GM12864 (cell line): ENCODE data around the gene CSNK1E.

Source experiments
- DNase-seq: peaks from one replicate; pipeline ENCODE4 v3.0.0-alpha.2; 2011; ENCODE audit warnings: low read depth
- H3K4me3 ChIP-seq: 2 replicates; pipeline ENCODE4 v1.5.1; 2011; ENCODE audit warnings: mild to moderate bottlenecking, low read depth, low read length, control low read depth
- TF ChIP-seq, protein P1 (sequence below): IDR thresholded peaks from 2 replicates; pipeline ENCODE4 v1.5.1; 2011; ENCODE audit warnings: low read depth, mild to moderate bottlenecking, moderate library complexity, low read length, control low read depth, inconsistent platforms; ENCODE audit errors: missing control alignments

Gene CSNK1E

DNA sequence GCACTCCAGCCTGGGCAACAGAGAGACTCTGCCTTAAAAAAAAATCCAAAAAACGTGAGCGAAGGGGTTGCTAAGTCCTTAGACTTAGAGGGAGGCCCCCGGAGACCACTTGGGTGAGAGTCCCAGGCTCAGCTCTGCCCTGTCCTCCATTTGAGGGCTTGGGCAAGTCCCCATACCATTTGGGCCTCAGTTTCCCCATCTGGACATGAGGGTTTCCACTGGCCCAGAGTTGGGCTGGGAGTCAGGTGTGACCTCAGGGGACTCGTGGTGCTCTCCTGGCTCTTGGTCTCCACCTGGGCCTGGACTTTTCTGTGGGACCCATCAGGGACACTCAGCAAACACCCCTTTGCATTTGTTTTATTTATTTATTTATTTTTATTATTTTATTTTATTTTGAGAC, 35.2 kb upstream of the CSNK1E start:
- no peak overlapping the region for H3K4me3 ChIP-seq
- TF ChIP-seq, protein P1, sequence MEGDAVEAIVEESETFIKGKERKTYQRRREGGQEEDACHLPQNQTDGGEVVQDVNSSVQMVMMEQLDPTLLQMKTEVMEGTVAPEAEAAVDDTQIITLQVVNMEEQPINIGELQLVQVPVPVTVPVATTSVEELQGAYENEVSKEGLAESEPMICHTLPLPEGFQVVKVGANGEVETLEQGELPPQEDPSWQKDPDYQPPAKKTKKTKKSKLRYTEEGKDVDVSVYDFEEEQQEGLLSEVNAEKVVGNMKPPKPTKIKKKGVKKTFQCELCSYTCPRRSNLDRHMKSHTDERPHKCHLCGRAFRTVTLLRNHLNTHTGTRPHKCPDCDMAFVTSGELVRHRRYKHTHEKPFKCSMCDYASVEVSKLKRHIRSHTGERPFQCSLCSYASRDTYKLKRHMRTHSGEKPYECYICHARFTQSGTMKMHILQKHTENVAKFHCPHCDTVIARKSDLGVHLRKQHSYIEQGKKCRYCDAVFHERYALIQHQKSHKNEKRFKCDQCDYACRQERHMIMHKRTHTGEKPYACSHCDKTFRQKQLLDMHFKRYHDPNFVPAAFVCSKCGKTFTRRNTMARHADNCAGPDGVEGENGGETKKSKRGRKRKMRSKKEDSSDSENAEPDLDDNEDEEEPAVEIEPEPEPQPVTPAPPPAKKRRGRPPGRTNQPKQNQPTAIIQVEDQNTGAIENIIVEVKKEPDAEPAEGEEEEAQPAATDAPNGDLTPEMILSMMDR = no peak
- no peak for DNase-seq

DNA sequence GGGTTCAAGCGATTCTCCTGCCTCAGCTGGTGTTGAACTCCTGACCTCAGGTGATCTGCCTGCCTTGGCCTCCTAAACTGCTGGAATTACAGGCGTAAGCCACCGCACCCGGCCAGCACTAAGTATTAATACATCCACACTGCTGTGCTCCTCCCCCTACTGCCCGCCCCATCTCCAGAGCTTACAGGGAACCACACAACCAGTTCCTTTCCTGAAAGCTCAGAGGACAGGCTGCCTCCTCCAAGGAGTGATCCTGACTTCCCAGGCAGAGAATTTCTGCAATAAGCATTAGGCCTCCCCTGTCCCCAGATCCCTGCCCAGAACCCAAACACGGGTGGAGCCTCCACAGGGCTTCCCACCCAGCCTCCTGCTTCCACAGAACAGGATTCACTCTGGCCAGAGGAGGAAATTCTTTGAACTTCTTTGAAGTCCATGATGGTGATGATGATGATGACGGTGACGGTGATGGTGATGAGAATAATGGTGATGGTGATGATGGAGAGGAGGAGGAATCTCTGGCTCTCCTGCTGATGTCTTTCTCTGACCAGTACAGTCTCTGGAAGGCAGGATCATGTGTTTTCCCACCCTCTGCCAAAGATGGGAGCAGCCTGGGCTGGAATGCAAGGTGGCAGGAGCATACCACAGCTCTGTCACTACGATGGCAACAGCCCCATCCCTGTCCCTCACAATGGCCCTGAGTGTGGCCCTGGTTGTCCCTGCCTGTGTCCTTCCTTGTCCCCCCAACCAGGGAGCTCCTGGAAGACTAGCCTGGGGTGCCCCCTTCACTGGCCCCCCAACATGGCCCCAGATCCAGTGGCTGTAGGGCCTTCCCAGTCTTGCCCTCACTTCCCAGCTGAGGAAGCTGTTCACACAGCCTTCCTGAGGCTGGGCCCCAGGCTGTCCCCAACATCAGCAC, 33.5 kb upstream of the CSNK1E start:
- H3K4me3 ChIP-seq = no peak overlapping the region
- TF ChIP-seq, protein P1 = no peak
- DNase-seq = no peak

DNA sequence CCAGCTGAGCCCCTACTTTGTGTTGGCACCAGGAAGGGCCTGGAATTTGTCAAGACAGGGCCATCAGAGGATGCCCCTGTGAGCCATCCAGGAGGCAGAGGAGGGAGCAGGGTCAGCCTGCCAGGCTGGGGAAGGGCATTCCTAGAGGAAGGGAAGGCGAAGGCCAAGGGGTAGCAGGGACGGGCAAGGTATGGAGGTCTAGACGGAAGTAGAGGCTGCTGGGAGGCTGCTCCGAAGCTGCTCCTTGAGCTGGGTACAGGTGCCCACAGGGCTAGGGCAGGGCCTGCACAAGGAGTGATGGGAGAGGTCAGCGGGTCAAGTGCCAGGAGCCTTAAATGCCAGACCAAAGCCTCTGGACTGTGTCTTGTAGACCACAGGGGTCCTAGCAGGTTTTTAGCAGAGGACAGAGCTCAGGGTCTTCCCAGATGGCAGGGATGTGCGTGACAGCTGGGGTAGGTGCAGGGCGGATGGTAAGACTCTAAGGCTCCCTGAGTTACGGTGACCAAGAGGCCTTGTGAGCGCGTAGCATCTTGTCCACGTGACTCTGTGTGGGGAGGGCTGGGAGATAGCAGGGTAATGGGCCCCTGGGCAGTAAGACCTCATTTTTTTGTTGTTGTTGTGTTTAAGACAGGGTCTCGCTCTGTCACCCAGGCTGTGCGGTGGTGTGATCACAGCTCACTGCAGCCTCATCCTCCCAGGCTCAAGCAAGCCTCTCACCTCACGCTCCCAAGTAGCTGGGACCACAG, 31.7 kb upstream of the CSNK1E start:
- no peak for DNase-seq
- TF ChIP-seq, protein P1 = no peak
- no peak overlapping the region for H3K4me3 ChIP-seq

DNA sequence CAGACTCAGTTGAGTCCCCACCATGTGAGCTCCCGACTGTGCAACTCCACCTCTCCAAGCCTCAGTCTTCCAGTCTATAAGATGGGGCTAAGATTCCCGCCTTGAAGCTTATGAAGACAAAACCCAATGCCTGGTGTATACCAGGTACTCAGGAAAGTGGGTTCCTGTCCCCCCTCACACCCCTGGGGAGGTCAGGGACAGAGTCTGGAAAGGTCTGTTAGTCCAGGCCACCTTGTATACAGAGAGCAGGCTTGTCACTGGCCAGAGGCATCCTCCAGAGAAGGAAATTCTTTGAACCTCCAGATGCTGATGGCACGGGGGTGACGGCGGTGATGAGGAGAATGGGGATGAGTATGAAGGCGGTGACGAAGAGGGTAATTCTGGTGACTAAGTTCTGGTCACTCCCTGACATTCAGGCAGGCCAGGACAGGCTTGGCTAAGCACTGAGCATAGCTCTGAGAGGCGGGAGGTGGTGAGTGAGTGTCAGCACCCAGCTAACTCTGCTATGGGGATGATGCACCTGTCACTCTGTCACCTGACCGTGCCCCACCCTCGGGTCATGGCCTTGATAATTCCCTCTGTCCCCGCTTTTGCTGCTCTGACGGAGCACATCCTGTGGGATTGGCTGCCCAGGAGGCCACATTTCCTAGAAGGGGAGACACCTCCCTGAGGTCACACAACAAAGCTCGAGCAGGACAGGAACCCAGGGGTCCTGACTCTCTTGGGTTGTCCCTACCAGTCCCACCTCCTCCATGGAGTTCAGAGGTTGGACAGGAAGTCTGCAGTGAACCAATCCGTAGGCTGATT, 30.9 kb upstream of the CSNK1E start:
- DNase-seq = no peak
- TF ChIP-seq, protein P1 = no peak
- no peak overlapping the region for H3K4me3 ChIP-seq

DNA sequence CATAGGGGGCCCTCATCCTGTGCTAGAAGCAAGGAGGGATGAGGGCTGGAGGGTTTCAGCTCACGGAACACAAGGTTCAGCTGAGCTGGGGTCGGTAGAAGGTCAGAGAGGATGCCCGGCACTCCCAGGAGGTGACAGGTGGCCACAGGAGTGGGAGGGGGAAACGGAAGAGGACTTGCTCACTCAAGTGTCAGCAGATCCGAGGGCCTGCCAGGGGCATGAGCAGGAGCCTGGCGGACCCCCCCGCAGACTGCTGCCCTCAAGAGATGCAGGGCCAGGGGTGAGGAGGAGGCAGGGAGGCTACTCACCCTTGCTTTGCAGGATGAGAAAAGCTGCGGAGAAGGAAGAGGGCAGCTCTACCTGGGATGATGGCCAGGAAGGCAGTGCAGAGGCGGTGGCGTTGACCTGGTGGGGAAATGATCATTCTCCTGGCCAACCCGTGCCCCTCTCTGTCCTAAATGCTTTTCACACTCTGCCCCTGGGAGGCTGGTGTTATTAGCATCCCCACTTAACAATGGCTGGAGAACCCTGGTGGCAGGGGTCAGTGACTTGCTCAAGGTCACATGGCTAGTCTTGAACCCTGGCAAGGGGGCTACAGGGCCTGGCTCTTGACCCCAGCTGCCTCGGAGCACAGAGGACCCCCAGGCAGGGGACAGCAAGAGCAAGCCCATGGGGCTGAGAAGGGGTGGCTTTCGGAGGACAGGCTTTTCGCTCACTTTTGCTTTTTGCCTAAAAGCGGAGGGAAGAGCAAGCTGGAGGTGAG, 30.1 kb upstream of the CSNK1E start:
- TF ChIP-seq, protein P1 = no peak
- H3K4me3 ChIP-seq = no peak overlapping the region
- no peak for DNase-seq

DNA sequence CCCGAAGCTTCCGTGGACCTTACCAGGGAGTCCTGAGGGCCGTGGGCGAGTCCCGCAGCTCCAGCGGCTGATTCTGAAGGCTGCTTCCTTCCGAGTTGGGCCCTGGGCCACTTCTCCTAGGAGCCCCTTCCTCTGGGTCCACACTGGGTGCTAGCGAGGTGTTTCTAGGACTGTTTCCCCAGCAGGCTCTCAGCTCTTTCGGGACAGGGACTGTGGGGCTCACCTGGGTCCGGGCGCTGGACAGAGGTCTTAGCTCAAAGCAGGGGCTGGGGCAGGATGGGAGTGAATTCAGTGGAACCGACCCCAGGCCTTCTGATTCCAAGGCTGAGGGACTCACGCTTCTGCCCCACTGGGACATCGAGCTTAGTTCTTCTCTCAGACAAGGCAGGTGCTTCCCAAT, 29.3 kb upstream of the CSNK1E start:
- TF ChIP-seq, protein P1 = no peak
- no peak for DNase-seq

More for the DNA sequence above, 29.3 kb upstream of the CSNK1E start:
- no peak overlapping the region for H3K4me3 ChIP-seq
